Neural progenitor cell (in vitro differentiated cells): ENCODE results near the gene ABCC6.

Source experiments
- CTCF ChIP-seq: fragments of 200-600 bp; sonication (generic); IDR thresholded peaks from 2 replicates; pipeline ENCODE4 v1.5.1; 2017; ENCODE audit warnings: antibody characterized with exemption, mild to moderate bottlenecking
- EZH2phosphoT487 ChIP-seq: fragments of 200-600 bp; sonication (generic); IDR thresholded peaks from 2 replicates; pipeline ENCODE4 v1.6.1; 2017; ENCODE audit warnings: antibody characterized with exemption

GRCh38 chr16:16136588-16136987 is 86.7 kb downstream of the ABCC6 start:
- TF ChIP-seq CTCF (no peak), EZH2phosphoT487 (no peak)
